HFF-Myc (cell line): ENCODE measurements around the gene AMER3.

ENCODE experiments used
- DNase-seq: peaks from one replicate; pipeline ENCODE4 v3.0.0-alpha.2; 2011; ENCODE audit warnings: low read depth; ENCODE audit errors: extremely low read depth
- H3K4me3 ChIP-seq: replicated peaks from 2 replicates; pipeline ENCODE4 v1.5.1; 2011; ENCODE audit warnings: low read depth, mild to moderate bottlenecking, control low read depth, low read length
- TF ChIP-seq, protein P1 (sequence below): IDR thresholded peaks from 2 replicates; pipeline ENCODE4 v1.5.1; 2012; ENCODE audit warnings: mild to moderate bottlenecking, low read depth, low read length, control low read depth; ENCODE audit errors: missing control alignments

Gene AMER3

DNA sequence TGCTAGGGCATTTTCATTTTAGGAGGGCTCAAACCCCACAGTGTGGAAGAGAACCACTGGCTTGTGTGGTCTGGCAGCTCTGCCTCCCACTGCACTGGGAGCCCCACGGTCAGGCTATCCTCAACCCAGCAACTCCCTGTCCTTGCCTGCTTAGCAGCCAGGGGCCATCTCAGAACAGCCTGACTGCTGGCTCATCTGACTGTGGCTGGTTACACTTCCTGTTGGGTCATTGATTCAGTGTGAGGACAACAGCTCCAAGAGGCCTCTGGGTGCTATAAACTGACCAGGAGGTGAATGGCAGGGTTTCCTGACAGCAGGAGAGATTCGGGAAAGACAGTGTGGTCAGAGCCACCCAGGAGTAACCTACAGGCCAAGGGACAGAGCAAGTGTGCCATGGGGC lies 40.1 kb downstream of the AMER3 start:
- H3K4me3 ChIP-seq = no peak overlapping the region
- TF ChIP-seq, protein P1, sequence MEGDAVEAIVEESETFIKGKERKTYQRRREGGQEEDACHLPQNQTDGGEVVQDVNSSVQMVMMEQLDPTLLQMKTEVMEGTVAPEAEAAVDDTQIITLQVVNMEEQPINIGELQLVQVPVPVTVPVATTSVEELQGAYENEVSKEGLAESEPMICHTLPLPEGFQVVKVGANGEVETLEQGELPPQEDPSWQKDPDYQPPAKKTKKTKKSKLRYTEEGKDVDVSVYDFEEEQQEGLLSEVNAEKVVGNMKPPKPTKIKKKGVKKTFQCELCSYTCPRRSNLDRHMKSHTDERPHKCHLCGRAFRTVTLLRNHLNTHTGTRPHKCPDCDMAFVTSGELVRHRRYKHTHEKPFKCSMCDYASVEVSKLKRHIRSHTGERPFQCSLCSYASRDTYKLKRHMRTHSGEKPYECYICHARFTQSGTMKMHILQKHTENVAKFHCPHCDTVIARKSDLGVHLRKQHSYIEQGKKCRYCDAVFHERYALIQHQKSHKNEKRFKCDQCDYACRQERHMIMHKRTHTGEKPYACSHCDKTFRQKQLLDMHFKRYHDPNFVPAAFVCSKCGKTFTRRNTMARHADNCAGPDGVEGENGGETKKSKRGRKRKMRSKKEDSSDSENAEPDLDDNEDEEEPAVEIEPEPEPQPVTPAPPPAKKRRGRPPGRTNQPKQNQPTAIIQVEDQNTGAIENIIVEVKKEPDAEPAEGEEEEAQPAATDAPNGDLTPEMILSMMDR = no peak
- no peak for DNase-seq

DNA sequence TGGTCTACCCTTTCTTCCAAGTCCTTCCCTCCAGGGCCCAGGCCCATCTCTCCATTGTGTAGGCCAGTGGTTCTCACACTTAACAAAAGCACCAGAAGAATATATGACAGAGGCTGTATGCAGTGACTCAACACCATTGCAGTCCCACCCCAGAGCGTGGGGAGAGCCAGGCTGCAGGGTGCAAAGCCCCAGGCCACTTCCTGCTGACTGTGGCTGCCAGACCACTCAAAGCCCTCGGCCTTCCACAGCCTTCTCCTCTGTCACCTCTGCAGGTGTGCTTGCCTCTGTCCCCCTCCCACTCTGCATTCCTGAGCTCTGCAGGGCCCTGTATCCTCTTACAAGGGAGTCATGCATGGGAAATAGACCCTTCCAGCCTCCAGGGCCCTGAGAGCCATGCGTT lies 41.0 kb downstream of the AMER3 start:
- TF ChIP-seq, protein P1 = no peak
- no peak overlapping the region for H3K4me3 ChIP-seq
- DNase-seq = no peak

DNA sequence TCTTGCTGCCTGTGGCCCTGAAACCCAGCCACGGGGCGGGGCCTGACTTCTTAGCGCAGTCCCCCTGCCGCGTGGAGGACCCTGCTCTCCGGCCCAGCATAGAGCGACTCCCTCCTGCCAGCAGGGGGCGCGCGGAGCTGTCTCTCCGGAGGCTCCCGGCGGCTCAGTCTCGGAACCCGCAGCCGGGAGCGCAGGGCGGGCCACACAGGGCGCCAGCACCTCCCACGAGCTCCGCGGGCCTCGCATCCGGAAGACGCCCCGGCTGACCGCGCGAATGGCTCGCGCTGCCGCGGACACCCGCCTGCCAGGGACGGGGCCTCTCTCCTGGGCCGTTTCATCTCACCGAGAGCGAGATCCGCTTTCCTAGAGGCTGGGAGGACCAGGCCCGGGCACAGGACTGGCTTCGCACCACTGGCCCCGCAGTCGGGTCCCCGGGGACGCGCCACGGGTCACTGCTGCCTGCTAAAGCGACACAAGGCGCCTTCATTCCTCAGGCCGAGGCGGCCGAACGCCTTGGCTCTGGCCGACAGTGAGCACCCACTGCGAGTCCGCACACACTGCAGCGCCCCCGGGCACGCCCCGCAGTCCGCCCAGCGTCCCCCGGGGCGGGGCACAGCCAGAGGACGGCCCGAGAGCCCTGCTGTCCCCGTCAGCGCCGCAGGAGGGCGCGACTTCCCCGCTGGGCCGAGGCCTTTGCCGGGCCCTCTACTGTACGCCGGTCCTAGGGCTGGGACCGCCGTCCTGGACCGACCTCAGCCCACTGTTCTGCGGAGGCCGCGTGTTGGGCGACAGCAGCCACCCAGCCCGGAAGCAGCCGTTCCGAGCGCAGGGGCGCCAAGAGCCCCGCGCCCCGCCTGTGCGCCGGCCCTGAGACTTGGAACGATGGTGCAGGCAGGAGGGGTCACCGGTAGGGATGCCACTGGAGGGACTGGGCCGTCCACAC lies 42.4 kb downstream of the AMER3 start:
- DNase-seq = peak; percentile 33
- TF ChIP-seq, protein P1 = peak; percentile 92
- H3K4me3 ChIP-seq = peak overlapping the region; percentile 64

DNA sequence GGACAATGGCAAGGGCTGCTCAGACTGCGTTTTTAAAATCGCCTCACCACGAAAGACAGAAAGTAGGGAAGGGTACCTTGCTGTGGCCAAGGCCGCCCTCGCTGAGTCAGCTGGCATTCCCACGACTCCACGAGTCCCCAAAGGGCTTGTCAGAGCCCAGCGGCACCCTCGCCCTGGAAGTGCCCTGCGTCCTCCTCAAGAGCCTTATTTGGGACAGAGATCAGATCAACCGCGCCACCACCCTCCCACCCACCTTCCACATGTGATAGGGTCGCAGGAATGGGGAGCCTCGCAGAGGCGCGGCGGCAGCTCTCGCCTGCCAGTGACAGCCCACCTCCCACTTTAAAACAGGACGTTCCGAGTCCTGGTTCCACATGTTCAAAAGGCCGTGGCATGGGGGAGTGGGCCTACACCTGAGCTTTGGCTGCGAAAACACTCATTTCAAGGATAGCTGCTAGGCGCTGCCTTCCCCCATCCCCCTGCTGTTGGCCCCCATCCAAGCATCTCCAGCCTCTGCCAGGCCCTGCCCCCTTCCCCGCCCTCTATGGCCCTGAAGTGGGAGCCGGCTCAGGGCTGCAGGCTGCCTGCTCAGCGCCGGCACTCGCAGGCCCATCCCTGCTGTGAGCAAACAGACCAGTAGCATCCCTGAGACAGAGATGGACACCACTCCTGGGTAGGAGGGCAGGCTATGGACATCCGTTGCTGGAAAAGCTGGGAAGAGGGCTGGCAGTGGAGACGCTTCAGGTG lies 43.3 kb downstream of the AMER3 start:
- H3K4me3 ChIP-seq = peak overlapping the region; percentile 64

DNA sequence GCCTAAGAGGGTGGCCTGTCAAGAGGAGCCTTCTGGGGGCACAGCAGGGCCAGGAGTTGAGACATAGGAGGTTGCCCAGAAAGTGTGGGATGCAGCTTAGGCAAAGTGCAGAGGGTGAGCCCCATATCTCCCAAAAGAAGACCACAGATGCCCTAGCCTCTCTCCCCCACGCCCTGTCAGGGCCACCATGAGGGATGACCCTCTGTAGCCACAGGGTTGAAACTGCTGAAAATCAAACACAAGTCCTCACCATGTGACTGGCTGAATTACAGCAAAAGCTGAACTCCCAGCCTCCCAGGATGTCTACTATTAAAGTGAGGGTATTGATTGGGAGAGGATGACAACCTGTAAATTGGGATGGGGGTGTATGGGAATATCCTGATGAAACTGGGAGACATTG lies 44.0 kb downstream of the AMER3 start:
- TF ChIP-seq, protein P1 = no peak
- H3K4me3 ChIP-seq = no peak overlapping the region
- no peak for DNase-seq

More for the DNA sequence above, 43.3 kb downstream of the AMER3 start:
- no peak for DNase-seq
- TF ChIP-seq, protein P1 = no peak

DNA sequence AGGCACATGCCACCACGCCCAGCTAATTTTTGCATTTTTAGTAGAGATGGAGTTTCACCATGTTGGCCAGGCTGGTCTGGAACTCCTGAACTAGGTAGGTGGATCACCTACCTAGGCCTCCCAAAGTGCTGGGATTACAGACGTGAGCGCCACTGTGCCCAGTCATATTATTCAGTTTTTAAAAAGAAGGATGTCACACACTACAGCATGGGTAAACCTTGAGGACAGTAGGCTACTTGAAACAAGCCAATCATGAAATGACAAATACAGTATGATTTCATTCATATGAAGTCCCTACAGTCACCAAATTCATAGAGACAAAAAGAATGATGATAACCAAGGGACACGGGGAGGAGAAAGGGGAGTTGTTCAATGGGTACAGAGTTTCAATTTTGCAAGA lies 50.3 kb downstream of the AMER3 start:
- no peak for DNase-seq
- H3K4me3 ChIP-seq = no peak overlapping the region
- TF ChIP-seq, protein P1 = no peak
